Measurements from ENCODE around the gene PDE4C.

- no peak for TF ChIP-seq CTCF (IDR thresholded peaks at IDR 0.05 in 8 of 11, conservative IDR thresholded peaks at IDR 0.05 in 3 of 11)
- TF ChIP-seq POLR2AphosphoS5 (IDR thresholded peaks at IDR 0.05) = peak in 1 of 3 donors; percentile 22
These were observed 31.5 kb upstream of the PDE4C start for GRCh38 chr19:18257503-18258470.
